Measurements from ENCODE around the gene SNED1. TPM values are rescaled to one million over a fixed set of nuclear protein-coding genes. Genes with fewer than 3 reads are reported as not detected.

The SNED1 gene
- total and polyA plus RNA-seq, 2 donors: 3.2 to 7.1 TPM

GRCh38 chr2:240964704-240965295, 33.6 kb upstream of the SNED1 start:
- Histone ChIP-seq H3K27me3 (ENCODE audit: control insufficient read depth in 2 of 2, insufficient read depth in 1 of 2, low read length in 1 of 2) (peaks cover 0 to 17% of the 10 kb centered on the region in 2 donors), H3K27ac (ENCODE audit: low read depth in 1 of 2, low read length in 1 of 2) (no peak overlapping the region), H3K4me3 (ENCODE audit: low read length in 2 of 2) (no peak overlapping the region), H3K9me3 (ENCODE audit: control insufficient read depth in 2 of 2, insufficient read depth in 1 of 2, low read length in 1 of 2) (no peaks in the 10 kb centered on the region), H3K36me3 (ENCODE audit: control insufficient read depth in 2 of 2, insufficient read depth in 2 of 2, low read length in 1 of 2) (no peaks in the 10 kb centered on the region), H3K4me1 (ENCODE audit: control insufficient read depth in 2 of 2, insufficient read depth in 2 of 2, low read length in 2 of 2) (peaks cover 0 to 2% of the 10 kb centered on the region in 2 donors)
- WGBS: 97% methylated on average over 15 of the region's 15 CpGs
- no peak for DNase-seq (ENCODE audit: low read depth in 6 of 9, low spot score in 9 of 9)

DNA sequence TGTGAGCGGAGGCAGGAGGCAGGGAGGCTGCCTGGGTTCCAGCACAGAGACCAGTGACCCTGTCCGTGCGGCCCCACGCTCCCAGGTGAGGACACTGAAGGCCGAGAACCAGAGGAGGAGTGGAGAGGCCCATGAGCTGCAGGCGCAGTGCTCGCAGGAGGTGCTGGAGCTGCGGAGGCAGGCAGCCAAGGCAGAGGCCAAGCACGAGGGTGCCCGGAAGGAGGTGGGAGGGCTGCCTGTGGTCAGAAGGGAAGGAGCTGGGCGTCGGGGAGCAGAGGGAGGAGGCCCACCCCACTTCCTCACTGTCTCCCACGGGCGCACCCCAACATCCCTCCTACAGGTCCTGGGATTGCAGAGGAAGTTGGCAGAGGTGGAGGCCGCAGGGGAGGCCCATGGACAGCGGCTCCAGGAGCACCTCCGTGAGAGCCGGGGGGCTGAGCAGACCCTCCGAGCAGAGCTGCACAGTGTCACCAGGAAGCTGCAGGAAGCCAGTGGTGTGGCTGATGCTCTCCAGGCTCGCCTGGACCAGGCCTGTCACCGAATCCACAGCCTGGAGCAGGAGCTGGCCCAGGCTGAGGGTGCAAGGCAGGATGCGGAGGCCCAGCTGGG, 33.0 kb upstream of the SNED1 start:
- 74% methylated on average over 22 of the region's 22 CpGs for WGBS
- Histone ChIP-seq H3K9me3 (ENCODE audit: control insufficient read depth in 2 of 2, insufficient read depth in 1 of 2, low read length in 1 of 2) (no peaks in the 10 kb centered on the region), H3K4me1 (ENCODE audit: control insufficient read depth in 2 of 2, insufficient read depth in 2 of 2, low read length in 2 of 2) (no peaks in the 10 kb centered on the region), H3K27ac (ENCODE audit: low read depth in 1 of 2, low read length in 1 of 2) (no peak overlapping the region), H3K27me3 (ENCODE audit: control insufficient read depth in 2 of 2, insufficient read depth in 1 of 2, low read length in 1 of 2) (peaks cover 0 to 11% of the 10 kb centered on the region in 2 donors), H3K36me3 (ENCODE audit: control insufficient read depth in 2 of 2, insufficient read depth in 2 of 2, low read length in 1 of 2) (no peaks in the 10 kb centered on the region), H3K4me3 (ENCODE audit: low read length in 2 of 2) (no peak overlapping the region)
- no peak for DNase-seq (ENCODE audit: low read depth in 6 of 9, low spot score in 9 of 9)

DNA sequence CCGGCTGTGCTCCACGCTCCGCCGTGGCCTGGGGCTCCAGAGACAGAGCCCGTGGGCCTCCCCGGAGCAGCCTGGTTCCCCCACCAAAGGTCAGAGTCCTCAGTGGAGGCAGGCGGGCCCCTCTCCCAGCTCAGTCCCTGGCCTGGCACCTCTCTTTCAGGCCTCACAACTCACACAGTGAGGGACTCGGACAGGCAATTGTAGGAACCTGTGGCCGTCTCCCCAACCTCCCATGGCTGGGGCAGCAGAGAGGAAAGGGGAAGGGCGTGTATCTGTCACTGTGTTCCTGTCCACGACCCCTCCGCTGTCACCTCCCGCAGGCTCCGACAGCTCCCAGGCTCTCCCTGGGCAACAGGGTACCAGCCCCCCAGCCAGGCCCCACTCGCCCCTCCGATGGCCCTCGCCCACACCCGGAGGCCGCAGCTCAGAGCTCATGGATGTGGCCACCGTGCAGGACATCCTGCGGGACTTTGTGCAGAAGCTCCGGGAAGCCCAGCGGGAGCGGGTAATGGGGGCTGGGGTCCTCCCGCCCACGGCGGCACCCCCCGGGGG, 32.4 kb upstream of the SNED1 start:
- no peaks in the 10 kb centered on the region for H3K4me1 ChIP-seq (ENCODE audit: control insufficient read depth in 2 of 2, insufficient read depth in 2 of 2, low read length in 2 of 2)
- H3K27ac ChIP-seq (ENCODE audit: low read depth in 1 of 2, low read length in 1 of 2): no peak overlapping the region
- no peaks in the 10 kb centered on the region for H3K9me3 ChIP-seq (ENCODE audit: control insufficient read depth in 2 of 2, insufficient read depth in 1 of 2, low read length in 1 of 2)
- WGBS: 92% methylated on average over 28 of the region's 28 CpGs
- H3K4me3 ChIP-seq (ENCODE audit: low read length in 2 of 2): no peak overlapping the region
- H3K27me3 ChIP-seq (ENCODE audit: control insufficient read depth in 2 of 2, insufficient read depth in 1 of 2, low read length in 1 of 2): peaks cover 0 to 9% of the 10 kb centered on the region in 2 donors
- DNase-seq (ENCODE audit: low read depth in 6 of 9, low spot score in 9 of 9): no peak
- no peaks in the 10 kb centered on the region for H3K36me3 ChIP-seq (ENCODE audit: control insufficient read depth in 2 of 2, insufficient read depth in 2 of 2, low read length in 1 of 2)

DNA sequence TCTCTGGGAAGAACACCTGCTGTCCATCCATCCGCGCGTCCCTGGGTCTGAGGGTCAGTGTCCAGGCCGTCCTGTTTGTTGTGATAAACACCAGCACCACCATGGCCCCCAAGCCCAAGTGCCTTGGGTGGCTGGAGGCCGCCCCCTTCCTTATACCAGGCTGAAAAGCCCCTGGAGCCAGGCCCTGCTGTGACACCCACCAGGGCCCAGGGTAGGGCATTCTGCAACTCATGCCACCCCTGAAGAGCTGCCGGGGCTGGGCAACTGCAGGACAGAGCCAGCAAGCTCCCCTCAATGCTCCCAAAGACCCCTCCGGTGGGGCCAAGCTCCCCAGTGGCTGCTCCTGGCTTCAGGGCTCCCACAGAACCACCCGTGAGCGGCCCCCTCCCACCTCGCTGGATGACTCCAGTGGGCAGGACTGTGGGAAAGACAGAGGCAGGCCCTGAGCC, 31.9 kb upstream of the SNED1 start:
- no peaks in the 10 kb centered on the region for H3K36me3 ChIP-seq (ENCODE audit: control insufficient read depth in 2 of 2, insufficient read depth in 2 of 2, low read length in 1 of 2)
- 97% methylated on average over 10 of the region's 10 CpGs for WGBS
- H3K27me3 ChIP-seq (ENCODE audit: control insufficient read depth in 2 of 2, insufficient read depth in 1 of 2, low read length in 1 of 2): peaks cover 0 to 5% of the 10 kb centered on the region in 2 donors
- H3K9me3 ChIP-seq (ENCODE audit: control insufficient read depth in 2 of 2, insufficient read depth in 1 of 2, low read length in 1 of 2): no peaks in the 10 kb centered on the region
- no peaks in the 10 kb centered on the region for H3K4me1 ChIP-seq (ENCODE audit: control insufficient read depth in 2 of 2, insufficient read depth in 2 of 2, low read length in 2 of 2)
- no peak overlapping the region for H3K27ac ChIP-seq (ENCODE audit: low read depth in 1 of 2, low read length in 1 of 2)
- DNase-seq (ENCODE audit: low read depth in 6 of 9, low spot score in 9 of 9): no peak
- no peak overlapping the region for H3K4me3 ChIP-seq (ENCODE audit: low read length in 2 of 2)

DNA sequence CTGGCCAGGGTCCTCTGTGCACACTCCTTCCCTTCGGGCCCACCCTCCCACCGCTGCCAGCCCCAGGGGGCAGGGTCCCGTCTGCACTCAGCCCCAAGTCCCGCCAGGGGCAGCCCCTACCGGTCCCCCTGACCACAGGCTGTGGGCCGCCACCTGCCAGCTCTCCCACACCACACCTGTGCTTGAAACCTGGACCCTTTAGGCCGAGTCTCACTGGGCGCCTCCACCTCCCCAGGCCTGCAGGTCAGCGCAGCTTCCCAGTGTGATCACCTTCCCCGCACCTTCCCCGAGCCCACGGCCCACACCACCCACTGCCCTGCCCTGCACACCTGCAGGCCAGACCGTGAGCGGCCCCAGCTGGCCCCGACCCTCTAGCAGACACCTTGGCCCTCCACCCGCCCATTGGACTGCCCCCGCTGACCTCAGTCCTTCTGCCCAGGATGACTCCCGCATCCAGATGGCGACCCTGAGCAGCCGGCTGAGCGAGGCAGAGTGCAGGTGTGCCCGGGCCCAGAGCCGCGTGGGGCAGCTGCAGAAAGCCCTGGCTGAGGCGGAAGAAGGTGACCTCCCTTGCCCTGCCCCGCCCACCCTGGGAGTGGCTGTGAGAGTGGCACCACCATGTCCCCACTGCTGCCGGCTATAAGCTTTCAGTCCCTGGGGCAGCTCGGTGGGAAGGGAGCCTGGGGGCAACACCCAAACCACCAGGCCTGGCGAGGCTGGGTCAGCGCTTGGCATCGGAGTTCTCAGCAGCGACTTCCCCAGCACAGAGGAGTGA, 31.3 kb upstream of the SNED1 start:
- H3K36me3 ChIP-seq (ENCODE audit: control insufficient read depth in 2 of 2, insufficient read depth in 2 of 2, low read length in 1 of 2): no peaks in the 10 kb centered on the region
- peaks cover 0 to 7% of the 10 kb centered on the region in 2 donors for H3K27me3 ChIP-seq (ENCODE audit: control insufficient read depth in 2 of 2, insufficient read depth in 1 of 2, low read length in 1 of 2)
- H3K4me3 ChIP-seq (ENCODE audit: low read length in 2 of 2): no peak overlapping the region
- H3K9me3 ChIP-seq (ENCODE audit: control insufficient read depth in 2 of 2, insufficient read depth in 1 of 2, low read length in 1 of 2): no peaks in the 10 kb centered on the region
- no peaks in the 10 kb centered on the region for H3K4me1 ChIP-seq (ENCODE audit: control insufficient read depth in 2 of 2, insufficient read depth in 2 of 2, low read length in 2 of 2)
- WGBS: 91% methylated on average over 32 of the region's 32 CpGs
- DNase-seq (ENCODE audit: low read depth in 6 of 9, low spot score in 9 of 9): no peak
- no peak overlapping the region for H3K27ac ChIP-seq (ENCODE audit: low read depth in 1 of 2, low read length in 1 of 2)

GRCh38 chr2:240967681-240968621, 30.5 kb upstream of the SNED1 start:
- peaks cover 0 to 8% of the 10 kb centered on the region in 2 donors for H3K27me3 ChIP-seq (ENCODE audit: control insufficient read depth in 2 of 2, insufficient read depth in 1 of 2, low read length in 1 of 2)
- WGBS: 95% methylated on average over 34 of the region's 34 CpGs
- H3K4me3 ChIP-seq (ENCODE audit: low read length in 2 of 2): no peak overlapping the region
- H3K4me1 ChIP-seq (ENCODE audit: control insufficient read depth in 2 of 2, insufficient read depth in 2 of 2, low read length in 2 of 2): no peaks in the 10 kb centered on the region
- no peak overlapping the region for H3K27ac ChIP-seq (ENCODE audit: low read depth in 1 of 2, low read length in 1 of 2)
- peaks cover 0 to 5% of the 10 kb centered on the region in 2 donors for H3K9me3 ChIP-seq (ENCODE audit: control insufficient read depth in 2 of 2, insufficient read depth in 1 of 2, low read length in 1 of 2)
- DNase-seq (ENCODE audit: low read depth in 6 of 9, low spot score in 9 of 9): no peak
- H3K36me3 ChIP-seq (ENCODE audit: control insufficient read depth in 2 of 2, insufficient read depth in 2 of 2, low read length in 1 of 2): no peaks in the 10 kb centered on the region

DNA sequence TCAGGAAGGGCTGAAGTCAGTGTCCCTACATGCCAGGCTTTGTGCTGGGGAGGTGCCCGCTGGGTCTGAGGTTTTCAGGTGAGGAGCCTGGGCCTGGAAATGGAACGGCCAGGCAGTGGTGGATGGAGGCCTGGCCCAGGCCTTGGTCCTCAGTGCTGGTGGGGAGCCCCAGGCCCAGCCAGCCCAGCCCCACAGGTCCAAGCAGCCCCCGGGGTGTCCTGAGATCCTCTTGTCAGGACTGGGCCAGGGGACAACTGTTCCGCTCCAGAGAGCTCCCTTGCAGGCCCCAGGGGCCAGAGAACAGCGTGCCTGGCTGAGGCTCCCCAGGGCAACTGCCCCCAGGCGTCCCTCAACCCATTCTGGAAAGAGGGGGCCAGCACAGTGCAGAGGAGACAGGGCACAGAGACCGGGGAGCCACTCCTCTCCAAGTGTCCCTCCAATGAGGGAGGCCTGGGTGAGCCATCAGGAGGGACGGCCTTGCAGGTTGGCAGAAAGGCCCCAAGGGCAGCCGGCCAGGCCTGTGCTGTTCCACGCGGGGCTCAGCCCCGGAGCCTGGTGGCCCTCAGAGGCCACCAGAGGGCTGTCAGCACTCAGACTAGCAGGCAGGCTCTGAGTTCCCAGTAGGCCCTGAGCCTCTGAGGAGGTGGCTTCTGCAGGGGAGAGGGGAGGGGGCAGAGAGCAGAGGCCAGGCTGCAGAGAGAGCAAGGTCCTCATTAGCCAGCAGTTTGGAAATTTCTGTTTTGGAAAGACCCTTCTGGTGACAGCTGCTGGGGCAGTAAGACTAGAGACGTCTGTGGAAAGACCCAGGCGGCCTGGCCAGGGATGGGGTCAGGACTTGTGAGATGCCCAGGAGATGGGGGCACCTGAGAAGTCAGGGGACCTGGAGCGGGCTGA, 29.4 kb upstream of the SNED1 start:
- no peak for DNase-seq (ENCODE audit: low read depth in 6 of 9, low spot score in 9 of 9)
- Histone ChIP-seq H3K4me3 (ENCODE audit: low read length in 2 of 2) (no peak overlapping the region), H3K4me1 (ENCODE audit: control insufficient read depth in 2 of 2, insufficient read depth in 2 of 2, low read length in 2 of 2) (no peaks in the 10 kb centered on the region), H3K27me3 (ENCODE audit: control insufficient read depth in 2 of 2, insufficient read depth in 1 of 2, low read length in 1 of 2) (peaks cover 0 to 8% of the 10 kb centered on the region in 2 donors), H3K9me3 (ENCODE audit: control insufficient read depth in 2 of 2, insufficient read depth in 1 of 2, low read length in 1 of 2) (peaks cover 0 to 7% of the 10 kb centered on the region in 2 donors), H3K36me3 (ENCODE audit: control insufficient read depth in 2 of 2, insufficient read depth in 2 of 2, low read length in 1 of 2) (no peaks in the 10 kb centered on the region), H3K27ac (ENCODE audit: low read depth in 1 of 2, low read length in 1 of 2) (no peak overlapping the region)
- WGBS: 94% methylated on average over 15 of the region's 15 CpGs

- H3K4me3 ChIP-seq (ENCODE audit: low read length in 2 of 2): no peak overlapping the region
- 89% methylated on average over 3 of the region's 3 CpGs for WGBS
- no peaks in the 10 kb centered on the region for H3K36me3 ChIP-seq (ENCODE audit: control insufficient read depth in 2 of 2, insufficient read depth in 2 of 2, low read length in 1 of 2)
- H3K4me1 ChIP-seq (ENCODE audit: control insufficient read depth in 2 of 2, insufficient read depth in 2 of 2, low read length in 2 of 2): no peaks in the 10 kb centered on the region
- no peak overlapping the region for H3K27ac ChIP-seq (ENCODE audit: low read depth in 1 of 2, low read length in 1 of 2)
- H3K27me3 ChIP-seq (ENCODE audit: control insufficient read depth in 2 of 2, insufficient read depth in 1 of 2, low read length in 1 of 2): peaks cover 0 to 9% of the 10 kb centered on the region in 2 donors
- DNase-seq (ENCODE audit: low read depth in 6 of 9, low spot score in 9 of 9): no peak
- H3K9me3 ChIP-seq (ENCODE audit: control insufficient read depth in 2 of 2, insufficient read depth in 1 of 2, low read length in 1 of 2): peaks cover 0 to 7% of the 10 kb centered on the region in 2 donors
Measured at GRCh38 chr2:240970104-240970503, 28.3 kb upstream of the SNED1 start.
